Lower lobe of right lung (tissue), 2 donors: ENCODE measurements around the gene CPXM2. TPM values are rescaled to one million over a fixed set of nuclear protein-coding genes. Genes with fewer than 3 reads are reported as not detected.
"Not testable (repeated sequence)": the region's sequence is repeated elsewhere in the genome, so short reads cannot be mapped to it uniquely, and the experiment has no call there.

Source experiments
- ATAC-seq, 2 donors: fragments of 200-7000 bp; cut with Tn5 transposase; one replicate each; pipeline ENCODE4 v1.9.1; 2020 to 2022; ENCODE audit warnings: mild to moderate bottlenecking in 2 of 2, moderate library complexity in 2 of 2
- DNase-seq: peaks from one replicate; pipeline ENCODE4 v3.0.0-alpha.2; 2020
- H3K27ac ChIP-seq: fragments of 200-600 bp; one replicate; pipeline ENCODE4 v1.8.0; 2022
- H3K27me3 ChIP-seq: fragments of 200-600 bp; one replicate; pipeline ENCODE4 v1.8.0; 2022; ENCODE audit warnings: low read depth
- H3K36me3 ChIP-seq: fragments of 200-600 bp; one replicate; pipeline ENCODE4 v1.8.0; 2022; ENCODE audit warnings: mild to moderate bottlenecking
- H3K4me1 ChIP-seq: fragments of 200-600 bp; one replicate; pipeline ENCODE4 v1.8.0; 2022
- H3K4me3 ChIP-seq: fragments of 200-600 bp; one replicate; pipeline ENCODE4 v1.8.0; 2022; ENCODE audit warnings: mild to moderate bottlenecking
- H3K9me3 ChIP-seq: fragments of 200-600 bp; one replicate; pipeline ENCODE4 v1.8.0; 2022
- intact Hi-C: fragments of 100-400 bp; cut with DNase I; formaldehyde crosslinking; loops from one replicate; pipeline ENCODE4 v1.11.0; 2022
- total RNA-seq: library from RNA; stranded (reverse); fragmentation: NEBNext Ultra II Directional; extraction: Animal tissue kit (Norgen Biotek cat#: 25700); gene quantifications from one replicate; pipeline ENCODE4 v1.2.1, GENCODE V29; 2021
- TF ChIP-seq, protein P1 (sequence below): fragments of 200-600 bp; IDR thresholded peaks from one replicate; pipeline ENCODE4 v1.8.0; 2022; ENCODE audit warnings: antibody characterized with exemption, mild to moderate bottlenecking
- donor health status: DM: no; HTN: yes; CAD: no; lungs with severe emphysema.

CPXM2 gene
- total RNA-seq, 1 donor from 2014 or later: 6.3 TPM

DNA sequence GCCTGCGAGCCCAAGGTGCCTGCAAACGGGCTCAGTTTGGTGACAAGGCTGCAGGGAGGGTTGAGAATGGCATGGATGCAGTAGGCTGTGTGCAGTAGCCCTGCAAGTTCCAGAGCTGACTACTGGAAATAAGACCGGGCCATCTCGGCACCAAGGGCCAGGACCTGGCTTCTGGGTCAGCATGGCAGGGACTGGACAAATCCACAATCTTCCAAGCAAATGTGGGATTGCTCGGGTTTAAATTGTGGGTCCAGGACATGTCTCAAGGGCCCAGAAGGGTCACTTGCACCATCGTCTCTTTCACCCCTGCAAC, 147.4 kb downstream of the CPXM2 start:
- no peak for DNase-seq
- Histone ChIP-seq H3K9me3 (no peaks in the 10 kb centered on the region), H3K36me3 (no peaks in the 10 kb centered on the region), H3K27ac (no peak overlapping the region), H3K27me3 (no peaks in the 10 kb centered on the region), H3K4me3 (no peak overlapping the region), H3K4me1 (no peaks in the 10 kb centered on the region)
- TF ChIP-seq, protein P1, sequence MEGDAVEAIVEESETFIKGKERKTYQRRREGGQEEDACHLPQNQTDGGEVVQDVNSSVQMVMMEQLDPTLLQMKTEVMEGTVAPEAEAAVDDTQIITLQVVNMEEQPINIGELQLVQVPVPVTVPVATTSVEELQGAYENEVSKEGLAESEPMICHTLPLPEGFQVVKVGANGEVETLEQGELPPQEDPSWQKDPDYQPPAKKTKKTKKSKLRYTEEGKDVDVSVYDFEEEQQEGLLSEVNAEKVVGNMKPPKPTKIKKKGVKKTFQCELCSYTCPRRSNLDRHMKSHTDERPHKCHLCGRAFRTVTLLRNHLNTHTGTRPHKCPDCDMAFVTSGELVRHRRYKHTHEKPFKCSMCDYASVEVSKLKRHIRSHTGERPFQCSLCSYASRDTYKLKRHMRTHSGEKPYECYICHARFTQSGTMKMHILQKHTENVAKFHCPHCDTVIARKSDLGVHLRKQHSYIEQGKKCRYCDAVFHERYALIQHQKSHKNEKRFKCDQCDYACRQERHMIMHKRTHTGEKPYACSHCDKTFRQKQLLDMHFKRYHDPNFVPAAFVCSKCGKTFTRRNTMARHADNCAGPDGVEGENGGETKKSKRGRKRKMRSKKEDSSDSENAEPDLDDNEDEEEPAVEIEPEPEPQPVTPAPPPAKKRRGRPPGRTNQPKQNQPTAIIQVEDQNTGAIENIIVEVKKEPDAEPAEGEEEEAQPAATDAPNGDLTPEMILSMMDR: no peak
- intact Hi-C loops: no loop called here
- no peak for ATAC-seq

DNA sequence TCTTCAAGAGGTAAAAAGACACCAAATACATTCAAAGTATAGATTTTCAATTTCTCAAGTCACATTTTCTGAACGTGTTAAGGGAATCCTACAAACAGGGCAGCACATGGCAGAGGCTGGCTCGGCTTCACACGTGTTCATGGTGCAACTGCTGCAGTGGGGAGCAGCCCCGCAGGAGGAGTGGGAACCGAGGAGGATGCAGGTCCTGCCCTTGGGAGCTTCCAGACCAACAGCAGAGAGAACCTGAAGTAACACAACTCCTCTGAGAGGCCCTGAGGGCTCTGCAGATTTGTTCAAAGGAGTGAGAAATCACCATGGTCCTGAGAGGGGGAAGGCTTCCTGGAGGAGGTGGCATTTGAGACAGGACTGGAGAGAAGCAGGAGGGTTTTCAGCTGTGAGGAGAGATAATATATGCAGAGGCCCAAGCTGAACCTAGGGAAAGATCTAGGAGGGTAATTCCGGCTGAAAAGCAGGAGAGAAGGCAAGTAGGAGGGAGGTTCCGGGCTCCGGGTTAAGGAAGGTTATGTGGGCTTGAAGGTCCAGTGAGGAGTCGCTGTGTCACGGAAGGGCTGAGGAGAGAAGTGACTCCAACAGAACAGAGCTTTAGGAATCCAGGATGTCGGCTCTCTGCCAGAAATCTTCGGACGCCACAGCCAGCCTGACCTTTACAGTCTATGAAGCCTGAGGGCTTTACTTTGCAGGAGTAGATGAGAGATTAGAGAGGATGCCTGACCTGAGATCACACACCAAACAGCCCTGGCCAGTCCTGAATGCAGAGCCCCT, 148.0 kb downstream of the CPXM2 start:
- ATAC-seq (no peak), DNase-seq (no peak)
- H3K27ac ChIP-seq: no peak overlapping the region
- TF ChIP-seq, protein P1: no peak
- H3K4me1 ChIP-seq: no peaks in the 10 kb centered on the region
- H3K27me3 ChIP-seq: no peaks in the 10 kb centered on the region
- H3K4me3 ChIP-seq: no peak overlapping the region
- no peaks in the 10 kb centered on the region for H3K36me3 ChIP-seq
- intact Hi-C loops: no loop called here
- H3K9me3 ChIP-seq: no peaks in the 10 kb centered on the region

DNA sequence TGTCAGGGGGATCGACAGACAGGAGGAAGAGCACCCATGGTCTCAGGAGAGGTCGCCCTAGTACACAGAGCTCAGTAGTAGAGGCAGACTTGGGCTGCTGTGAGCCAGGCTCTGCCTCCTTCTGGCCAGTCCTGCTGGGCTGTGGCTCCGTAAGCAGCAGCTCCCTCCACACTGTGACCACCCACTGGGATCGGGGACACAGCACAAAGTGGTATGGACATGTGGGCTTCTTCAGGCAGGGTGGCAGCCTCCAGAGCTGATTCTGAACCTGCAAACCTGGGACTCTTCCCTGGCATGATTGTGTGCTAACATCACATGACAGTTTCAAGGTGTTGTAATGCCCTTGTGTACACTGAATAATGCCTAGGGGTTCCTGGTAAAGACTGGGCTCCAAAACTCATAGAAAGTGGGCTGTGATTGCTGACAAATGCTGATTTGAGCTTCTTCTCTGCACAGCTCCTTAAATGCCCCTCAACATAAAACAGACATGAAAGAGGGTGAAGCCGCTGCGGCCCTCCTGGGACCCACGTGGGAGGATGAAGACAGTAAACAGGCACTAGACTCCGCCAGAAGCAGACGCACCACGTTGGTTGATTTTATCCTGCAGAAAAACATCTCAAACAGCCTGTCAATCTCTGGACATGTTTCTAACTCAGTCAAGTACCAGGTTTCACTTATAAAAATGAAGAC, 148.7 kb downstream of the CPXM2 start:
- intact Hi-C loops: no loop called here
- Histone ChIP-seq H3K27me3 (no peaks in the 10 kb centered on the region), H3K9me3 (no peaks in the 10 kb centered on the region), H3K4me1 (no peaks in the 10 kb centered on the region), H3K27ac (no peak overlapping the region), H3K4me3 (no peak overlapping the region), H3K36me3 (no peaks in the 10 kb centered on the region)
- TF ChIP-seq, protein P1: no peak
- ATAC-seq: peak in 1 of 2 donors; percentile 9
- no peak for DNase-seq

DNA sequence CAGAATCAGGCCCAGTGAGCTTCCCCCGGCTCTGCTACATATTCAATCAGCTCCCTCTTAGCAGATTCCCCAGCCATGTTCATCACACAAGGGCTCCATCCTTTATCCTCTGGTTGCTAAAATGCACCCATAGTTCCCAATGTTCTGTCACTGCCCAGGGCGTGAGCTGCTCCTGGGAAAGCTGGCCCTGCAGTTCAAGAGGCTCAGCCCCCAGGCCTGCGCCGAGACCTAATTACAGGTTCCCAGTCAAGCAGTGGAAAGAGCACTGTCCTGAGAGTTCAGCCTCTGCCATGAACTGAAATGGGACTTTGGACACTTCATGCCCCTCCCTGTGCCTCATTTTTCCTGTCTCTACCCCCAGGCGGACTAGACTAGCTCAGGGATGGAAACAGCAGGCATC, 149.9 kb downstream of the CPXM2 start:
- peaks cover 4% of the 10 kb centered on the region for H3K9me3 ChIP-seq
- TF ChIP-seq, protein P1: no peak
- no peaks in the 10 kb centered on the region for H3K4me1 ChIP-seq
- intact Hi-C loops: no loop called here
- H3K4me3 ChIP-seq: no peak overlapping the region
- no peak overlapping the region for H3K27ac ChIP-seq
- no peaks in the 10 kb centered on the region for H3K27me3 ChIP-seq
- ATAC-seq: no peak
- no peaks in the 10 kb centered on the region for H3K36me3 ChIP-seq
- DNase-seq: no peak

DNA sequence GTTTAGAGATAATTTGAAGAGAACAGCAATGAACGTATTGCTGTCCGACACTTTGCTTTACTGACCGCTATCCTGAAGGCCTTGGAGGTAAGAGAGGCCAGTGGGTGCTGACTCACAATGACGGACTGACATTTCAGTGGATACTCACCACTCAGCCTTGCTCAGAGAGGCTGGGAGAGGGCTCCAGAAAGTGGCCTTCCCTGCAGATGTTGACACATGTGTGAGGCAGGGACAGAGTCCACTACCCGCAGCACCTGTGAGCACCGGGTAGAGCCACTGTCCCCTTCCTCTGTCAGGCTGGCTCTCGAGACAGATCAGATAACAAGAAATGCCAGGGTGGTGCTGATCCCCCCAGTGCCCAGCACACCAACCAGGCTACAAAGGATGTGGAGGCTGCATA, 150.5 kb downstream of the CPXM2 start:
- intact Hi-C loops: no loop called here
- Histone ChIP-seq H3K27ac (no peak overlapping the region), H3K36me3 (no peaks in the 10 kb centered on the region), H3K27me3 (no peaks in the 10 kb centered on the region), H3K9me3 (peaks cover 5% of the 10 kb centered on the region), H3K4me3 (no peak overlapping the region), H3K4me1 (no peaks in the 10 kb centered on the region)
- TF ChIP-seq, protein P1: no peak
- DNase-seq (no peak), ATAC-seq (no peak)

DNA sequence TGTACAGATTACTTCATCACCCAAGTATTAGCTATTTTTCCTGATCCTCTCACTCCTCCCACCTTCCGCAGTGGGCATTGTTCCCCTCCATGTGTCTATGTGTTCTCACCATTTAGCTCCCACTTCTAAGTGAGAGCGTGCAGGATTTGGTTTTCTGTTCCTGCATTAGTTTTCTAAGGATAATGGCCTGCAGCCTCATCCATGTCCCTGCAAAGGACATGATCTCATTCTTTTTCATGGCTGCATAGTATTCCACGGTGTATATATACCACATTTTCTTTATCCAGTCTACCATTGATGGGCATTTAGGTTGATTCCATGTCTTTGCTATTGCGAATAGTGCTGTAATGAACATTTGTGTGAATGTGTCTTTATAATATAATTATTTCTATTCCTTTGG, 154.7 kb downstream of the CPXM2 start:
- H3K27me3 ChIP-seq, ATAC-seq, H3K9me3 ChIP-seq, intact Hi-C loops, DNase-seq, H3K27ac ChIP-seq, H3K4me3 ChIP-seq, H3K4me1 ChIP-seq, H3K36me3 ChIP-seq: not testable (repeated sequence)
